HK-2 (cell line): ENCODE measurements around the gene CLTB.
"Not testable (repeated sequence)": the region's sequence is repeated elsewhere in the genome, so short reads cannot be mapped to it uniquely, and the experiment has no call there.

Experiments used
- DNase-seq: peaks from one replicate; pipeline ENCODE4 v3.0.0-alpha.2; 2018; ENCODE audit not compliant: unreplicated experiment

Gene CLTB

DNA sequence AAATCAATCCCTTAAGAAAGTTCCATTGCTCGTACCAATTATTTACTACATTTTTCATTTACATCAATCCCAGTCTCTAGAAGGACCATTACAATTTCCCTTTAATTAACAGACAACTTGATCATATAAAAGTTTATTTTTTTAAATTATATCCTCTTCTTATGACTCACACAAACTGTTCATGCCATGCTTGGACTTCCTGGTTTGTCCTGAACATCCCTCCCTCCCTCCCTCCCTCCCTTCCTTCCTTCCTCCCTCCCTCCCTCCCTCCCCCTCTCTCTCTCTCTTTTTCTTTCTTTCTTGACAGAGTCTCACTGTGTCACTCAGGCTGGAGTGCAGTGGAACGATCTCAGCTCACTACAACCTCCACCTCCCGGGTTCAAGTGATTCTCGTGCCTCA, 11.6 kb upstream of the CLTB start:
- DNase-seq = no peak

DNA sequence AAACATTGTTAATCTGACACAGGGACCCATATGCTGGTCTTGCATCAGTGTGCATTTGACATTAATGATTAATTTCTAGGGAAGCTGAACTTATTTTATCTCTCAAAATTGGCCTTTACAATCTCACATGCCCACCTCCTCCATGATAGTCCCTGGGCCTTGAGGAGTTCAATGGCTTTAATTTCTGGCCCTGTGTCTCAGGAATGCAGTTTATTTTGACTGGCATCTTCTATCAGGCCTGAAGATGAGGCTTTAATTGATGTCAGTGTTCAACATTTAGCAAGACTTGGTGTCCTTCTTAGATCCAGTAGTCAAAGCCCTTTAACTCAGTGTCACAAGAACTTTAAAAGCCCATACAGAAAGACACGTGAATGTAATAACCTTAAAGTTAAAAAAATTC, 10.5 kb upstream of the CLTB start:
- no peak for DNase-seq

DNA sequence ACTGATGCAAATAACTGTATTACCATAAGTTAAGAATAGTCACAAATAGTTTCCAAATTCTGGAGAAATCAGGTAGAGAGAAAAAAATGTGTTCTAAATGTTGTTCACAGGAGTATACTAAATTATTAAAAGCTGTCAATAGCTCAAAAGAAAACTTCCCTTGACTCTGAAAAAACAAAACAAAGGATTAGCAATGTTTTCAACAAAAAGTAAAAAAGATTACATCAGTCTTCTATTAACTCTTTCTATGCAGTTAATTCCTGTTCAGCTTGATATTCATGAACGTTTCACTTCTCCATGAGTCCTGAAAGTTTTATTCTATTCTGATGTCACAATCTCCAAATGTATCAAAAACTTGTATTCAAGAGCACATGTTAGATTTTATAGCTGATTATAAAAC, 9.5 kb upstream of the CLTB start:
- no peak for DNase-seq

DNA sequence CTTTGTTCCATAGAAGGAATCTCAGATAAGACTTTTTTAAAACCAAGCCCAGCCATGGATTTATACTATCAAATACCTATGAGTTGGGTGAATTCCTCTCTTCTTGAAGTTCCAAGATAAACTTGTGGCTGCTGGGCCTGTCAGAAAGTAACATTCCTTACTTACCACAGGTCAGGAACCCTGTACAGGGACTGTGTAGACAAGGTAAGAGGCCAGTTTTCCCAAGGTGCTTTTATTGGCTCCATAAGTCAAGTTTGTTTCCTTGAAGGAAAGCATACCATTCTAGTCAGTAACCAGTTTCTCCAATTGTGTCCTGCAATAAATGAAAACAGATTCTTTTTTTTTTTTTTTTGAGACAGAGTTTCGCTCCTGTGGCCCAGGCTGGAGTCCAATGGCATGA, 8.8 kb upstream of the CLTB start:
- no peak for DNase-seq

DNA sequence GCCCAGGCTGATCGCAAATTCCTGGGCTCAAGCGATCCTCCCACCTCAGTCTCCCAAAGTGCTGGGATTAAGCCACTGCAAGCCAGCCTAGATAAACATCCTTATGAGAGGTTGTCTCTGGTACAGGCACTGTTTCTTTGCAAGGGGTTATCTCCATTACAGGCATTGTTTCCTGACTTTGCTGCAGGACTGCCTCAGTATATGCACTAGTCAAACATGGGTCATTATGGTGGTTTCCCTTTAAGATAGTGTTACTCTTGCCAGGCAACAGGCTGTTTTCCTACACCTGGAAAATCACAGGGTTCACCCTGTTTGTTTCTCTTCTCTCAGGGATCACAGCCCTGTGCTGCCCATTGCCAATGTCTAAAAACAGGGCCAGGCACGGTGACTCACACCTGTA, 7.8 kb upstream of the CLTB start:
- DNase-seq = no peak

DNA sequence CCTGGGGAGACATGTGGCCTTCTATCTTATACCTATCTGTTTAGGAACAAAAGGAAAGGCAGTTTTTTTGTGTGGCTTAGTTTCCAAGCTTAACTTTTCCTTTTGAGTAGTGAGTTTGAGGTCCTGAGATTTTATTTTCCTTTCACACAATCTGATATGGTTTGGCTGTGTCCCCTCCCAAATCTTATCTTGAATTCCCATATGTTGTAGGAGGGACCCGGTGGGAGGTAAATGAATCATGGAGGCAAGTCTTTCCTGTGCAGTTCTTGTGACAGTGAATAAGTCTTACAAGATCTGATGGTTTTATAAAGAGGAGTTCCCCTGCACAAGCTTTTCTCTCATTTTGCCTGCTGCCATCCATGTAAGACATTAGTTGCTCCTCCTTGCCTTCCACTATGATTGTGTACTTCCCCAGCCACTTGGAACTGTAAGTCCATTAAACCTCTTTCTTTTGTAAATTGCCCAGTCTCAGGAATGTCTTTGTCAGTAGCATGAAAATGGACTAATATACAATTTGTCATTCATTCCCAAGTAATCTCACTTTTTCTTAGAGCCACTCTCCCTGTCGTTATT, 4.7 kb upstream of the CLTB start:
- no peak for DNase-seq

DNA sequence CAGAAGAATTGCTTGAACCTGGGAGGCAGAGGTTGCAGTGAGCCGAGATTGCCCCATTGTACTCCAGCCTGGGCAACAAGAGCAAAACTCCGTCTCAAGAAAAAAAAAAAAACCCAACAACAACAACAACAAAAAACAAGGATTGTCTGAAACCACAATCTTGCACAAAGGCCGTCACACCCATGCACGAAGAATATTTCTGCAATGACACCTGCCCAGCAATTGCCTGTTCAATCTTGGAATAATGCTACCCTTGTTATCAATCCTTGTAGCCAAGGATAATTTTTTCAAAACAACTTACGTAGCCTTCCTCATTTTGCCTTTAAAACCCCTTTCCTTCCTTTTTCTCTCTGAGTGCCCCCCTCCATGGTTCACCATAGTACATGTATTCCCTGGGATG, 3.7 kb upstream of the CLTB start:
- DNase-seq = no peak

DNA sequence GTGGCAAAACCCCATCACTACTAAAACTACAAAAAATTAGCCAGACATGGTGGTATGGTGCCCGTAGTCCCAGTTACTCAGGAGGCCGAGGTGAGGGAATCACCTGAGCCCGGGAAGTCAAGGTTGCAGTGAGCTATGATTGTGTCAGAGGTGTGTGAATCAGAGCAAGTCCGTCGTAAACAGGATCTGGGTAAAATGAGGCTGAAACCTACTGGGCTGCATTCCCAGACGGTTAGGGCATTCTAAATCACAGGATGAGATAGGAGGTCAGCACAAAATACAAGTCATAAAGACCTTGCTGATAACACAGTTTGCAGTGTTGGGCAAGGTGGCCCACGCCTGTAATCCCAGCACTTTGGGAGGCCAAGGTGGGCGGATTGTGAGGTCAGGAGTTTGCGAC, 1.9 kb upstream of the CLTB start:
- DNase-seq = no peak

DNA sequence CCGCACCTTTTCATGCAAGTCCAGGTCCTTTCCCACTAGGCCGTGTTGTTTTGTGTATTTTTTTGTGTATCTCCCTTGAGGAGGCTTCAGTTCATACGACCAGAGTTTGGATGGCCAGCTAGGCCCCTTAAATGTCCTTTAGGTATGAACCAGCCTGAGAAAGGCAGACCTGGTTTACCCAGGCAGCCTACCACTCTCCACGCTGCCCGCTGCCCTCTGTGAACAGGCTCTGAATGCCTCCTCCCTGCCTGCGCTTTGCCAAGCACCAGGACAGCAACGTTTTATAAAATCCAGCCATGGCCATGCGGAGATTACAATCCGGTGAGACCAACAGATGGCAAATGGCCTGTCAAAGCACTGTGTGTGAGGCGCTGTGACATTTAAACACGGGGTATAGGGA, 626 bp upstream of the CLTB start:
- no peak for DNase-seq

DNA sequence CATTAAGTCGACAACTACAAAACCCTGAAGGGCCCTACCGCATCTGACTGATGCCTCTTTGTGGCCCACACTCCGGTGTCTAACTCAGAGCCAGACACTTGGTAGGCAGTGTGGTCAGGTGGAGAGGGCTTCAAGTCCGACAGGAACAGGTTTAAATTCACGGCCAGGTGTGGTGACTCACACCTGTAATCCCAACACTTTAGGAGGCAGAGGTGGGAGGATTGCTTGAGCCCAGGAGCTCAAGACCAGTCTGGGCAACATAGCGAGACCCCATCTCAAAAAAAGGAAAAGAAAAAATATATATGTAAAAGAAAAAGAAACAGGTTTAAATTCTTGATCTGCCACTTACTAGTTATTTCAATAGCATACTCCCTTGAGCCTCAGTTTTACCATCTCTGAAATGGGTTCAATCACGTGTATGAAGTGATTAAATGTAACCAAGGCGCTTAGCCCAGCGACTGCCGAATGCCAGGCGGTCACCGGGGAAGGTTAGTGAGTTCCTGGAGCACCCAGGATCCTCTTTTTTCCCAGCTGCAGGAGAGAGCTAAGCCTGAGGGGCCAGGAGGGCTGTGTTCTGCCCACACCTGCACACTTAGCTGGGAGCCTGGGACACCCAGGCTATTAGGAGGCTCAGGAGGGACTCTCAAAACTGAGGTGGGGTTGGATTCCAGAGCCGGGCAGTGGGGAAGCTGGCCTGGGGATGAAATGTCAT, 943 bp downstream of the CLTB start:
- DNase-seq = no peak

DNA sequence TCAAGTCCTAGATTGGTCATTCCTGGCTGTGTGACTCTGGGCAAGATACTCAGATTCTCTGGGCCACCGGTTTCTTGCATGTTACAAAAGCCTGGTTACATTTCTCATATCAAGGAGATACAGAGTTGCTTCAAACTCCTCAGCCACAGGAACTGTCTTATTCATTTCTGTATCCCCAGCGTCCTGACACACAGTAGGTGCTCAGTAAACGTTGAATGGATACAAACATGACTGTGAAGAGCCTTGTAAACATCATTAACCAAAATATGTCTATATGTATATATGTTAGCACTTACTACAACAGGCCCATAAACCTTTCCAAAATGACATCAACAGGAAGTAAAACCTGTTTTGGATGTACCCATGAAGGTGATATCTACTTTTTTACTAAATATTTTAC, 1.6 kb downstream of the CLTB start:
- DNase-seq = no peak

DNA sequence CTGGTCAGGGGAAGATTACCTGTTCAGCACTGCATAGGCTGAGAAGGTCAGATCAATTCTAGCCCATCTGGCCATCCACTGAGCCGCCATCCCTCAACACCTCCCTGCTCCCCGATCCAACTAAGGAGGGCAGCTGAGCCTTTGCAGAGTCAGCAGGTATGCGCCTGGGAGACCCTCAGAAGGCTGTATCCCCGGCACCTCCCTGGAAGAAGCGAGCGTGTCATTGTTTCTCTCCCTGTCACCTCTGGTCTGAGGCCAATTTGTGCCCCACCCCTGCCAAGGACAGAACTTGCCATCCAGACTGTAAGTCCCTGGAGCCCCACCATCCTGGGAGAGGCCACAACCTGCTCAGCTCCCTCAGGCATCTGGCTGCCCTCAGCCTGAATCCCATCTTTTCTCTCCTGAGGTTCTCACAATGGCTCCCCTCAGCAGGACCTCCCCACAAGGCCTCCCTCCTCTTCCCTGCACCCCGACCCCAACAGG, 2.6 kb downstream of the CLTB start:
- no peak for DNase-seq

DNA sequence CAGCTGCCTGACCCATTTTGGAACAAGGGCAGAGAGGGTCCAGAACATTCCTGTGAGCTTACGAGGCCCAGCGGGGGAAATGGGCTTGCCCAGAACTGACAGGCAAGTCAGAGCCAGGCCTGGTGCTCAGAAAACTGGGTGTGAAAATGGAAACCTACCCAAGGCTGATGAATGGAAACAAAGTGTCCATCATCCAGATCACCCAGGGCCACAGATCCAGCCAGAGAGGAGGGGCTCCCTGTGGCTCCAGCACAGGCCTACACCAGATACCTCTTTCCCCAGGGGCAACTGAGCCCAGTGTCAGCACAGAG, 3.1 kb downstream of the CLTB start:
- DNase-seq = no peak

DNA sequence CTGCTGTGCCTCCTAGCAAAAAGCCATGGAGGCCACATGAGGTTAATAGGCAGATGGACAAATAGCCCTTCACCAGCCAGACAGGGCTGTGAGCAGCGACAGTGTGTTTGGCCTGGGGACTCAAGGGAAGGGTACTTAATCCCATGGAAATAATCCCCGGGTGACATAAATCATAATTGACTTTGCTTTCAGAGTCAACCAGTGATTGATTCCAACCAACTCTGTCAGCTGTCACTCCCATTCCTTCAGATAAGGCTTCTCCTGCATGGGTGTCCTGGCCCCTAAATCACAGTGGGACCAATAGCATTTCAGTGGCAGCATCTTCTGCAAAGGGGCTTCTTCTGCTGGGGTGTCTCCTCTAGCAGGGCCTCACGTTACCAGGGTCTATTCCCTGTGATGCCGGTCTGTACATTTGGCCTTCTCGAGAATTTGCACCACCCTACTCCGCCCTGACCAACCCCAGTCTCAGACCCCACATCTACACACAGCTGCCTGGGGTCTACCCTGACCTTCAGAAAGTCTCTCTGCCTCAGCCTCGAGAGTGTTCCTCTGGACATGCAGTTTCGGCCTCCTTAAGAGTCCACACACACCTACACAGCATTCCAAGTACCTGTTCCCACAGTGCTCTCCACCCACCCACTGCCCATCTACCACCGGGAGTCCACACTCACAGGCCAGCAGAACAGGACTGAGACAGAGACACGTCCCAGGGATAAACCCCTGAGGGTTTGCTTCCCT, 3.7 kb downstream of the CLTB start:
- DNase-seq = no peak

DNA sequence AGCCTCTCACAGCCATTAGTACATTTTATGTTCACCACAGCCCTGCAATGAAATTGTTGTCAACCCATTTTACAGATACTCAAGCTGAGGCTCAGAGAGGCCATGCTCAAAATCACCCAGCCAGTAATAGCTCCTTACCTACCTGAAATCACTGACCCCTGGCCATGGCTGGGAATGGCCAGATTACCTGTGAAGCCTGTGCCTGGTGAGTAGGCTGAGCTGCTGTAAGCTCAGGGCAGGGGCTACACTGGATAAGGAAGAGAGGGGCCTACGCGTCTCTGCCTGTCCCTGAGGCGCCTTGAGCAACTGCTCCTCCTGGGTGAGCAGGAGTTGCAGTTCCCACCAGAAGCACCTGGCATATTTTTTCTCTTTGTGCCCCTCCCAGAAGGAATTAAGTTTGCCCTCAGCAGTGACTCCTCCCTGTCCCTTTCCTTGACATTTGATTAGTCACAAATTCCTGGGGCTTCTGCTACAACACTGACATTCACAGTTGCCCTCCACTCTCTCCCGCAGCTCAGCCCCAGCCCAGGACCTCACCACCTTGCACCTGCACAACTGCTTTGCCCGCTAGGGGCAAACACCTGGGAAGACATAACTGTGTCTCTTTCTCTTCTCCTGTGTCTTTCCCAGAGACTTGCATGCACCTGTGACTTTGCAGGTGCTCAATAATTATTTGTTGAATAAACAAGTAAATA, 5.7 kb downstream of the CLTB start:
- DNase-seq = no peak

DNA sequence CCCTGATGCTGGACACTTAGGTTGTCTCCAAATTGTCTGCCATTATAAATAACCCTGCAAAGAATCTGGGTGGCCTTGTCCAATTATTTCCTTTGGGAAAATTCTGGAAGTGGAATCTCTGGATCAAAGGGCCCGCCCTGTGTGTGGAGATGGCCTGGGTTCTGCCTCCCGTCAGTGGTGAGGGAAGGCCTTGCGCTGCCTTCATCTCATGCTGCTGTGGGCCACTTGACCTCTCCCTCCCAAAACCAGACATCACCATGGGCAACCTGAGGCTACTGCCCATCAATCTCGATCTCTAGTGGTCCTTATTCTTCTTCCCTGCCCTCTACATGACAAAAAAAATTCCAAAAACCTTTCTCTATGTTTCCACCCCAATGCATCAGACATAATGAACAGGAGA, 6.6 kb downstream of the CLTB start:
- no peak for DNase-seq

DNA sequence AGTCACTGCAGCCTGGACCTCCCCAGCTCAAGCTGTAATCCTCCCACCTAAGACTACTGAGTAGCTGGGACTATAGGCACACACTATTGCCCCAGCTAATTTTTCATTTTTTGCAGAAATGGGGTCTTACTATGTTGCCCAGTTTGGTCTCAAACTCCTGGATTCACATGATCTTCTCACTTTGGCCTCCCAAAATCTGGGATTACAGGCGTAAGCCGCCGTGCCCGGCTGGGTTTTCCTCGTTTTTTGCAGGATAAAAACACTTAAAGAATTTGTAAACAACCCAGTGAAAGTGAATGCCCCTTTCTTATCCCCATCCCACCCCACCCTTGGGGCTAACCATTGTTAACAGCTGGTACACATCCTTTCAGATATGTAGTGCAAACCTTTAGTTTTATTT, 7.7 kb downstream of the CLTB start:
- no peak for DNase-seq

DNA sequence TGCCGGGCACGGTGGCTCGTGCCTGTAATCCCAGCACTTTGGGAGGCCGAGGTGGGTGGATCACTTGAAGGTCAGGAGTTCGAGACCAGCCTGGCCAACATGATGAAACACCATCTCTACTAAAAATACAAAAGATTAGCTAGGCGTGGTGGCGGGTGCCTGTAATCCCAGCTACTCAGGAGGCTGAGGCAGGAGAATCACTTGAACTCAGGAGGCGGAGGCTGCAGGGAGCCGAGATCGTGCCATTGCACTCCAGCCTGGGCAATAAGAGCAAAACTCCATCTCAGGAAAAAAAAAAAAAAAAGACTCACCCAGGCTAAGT, 8.1 kb downstream of the CLTB start:
- DNase-seq = not testable (repeated sequence)

DNA sequence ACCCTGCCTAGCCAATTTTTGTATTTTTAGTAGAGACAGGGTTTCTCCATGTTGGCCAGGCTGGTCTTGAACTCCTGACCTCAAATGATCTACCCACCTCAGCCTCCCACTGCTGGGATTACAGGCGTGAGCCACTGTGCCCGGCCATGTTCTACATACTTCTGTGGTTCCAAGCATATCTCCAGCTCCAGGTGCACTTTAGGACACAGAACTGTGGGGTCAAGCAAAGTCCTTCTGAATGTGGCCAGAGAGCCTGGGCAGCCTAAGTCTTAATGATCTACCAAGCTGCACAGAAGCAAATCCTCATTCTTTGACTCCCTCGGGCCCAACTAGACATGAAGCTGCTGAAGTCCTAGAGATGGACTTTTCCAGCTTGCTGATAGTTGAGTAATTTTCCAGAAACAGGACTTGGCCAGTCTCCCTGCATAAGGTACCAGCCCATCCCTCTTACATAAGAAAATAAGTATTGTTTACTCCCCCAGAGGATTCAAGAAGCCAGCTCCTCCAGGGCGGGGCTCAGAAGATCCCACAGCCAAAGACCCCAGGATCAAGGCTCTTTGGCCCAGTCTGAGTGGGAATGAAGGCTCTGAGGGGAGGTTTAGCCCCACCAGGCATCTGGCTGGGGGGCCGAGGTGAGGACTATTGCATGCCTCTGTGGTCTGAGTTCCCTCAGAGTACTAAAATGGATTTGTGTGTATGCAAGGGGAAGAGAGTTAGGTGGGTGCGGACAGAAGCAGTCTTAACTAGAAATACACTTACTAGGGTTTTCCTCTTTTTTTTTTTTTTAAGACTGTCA, 8.7 kb downstream of the CLTB start:
- DNase-seq = no peak

DNA sequence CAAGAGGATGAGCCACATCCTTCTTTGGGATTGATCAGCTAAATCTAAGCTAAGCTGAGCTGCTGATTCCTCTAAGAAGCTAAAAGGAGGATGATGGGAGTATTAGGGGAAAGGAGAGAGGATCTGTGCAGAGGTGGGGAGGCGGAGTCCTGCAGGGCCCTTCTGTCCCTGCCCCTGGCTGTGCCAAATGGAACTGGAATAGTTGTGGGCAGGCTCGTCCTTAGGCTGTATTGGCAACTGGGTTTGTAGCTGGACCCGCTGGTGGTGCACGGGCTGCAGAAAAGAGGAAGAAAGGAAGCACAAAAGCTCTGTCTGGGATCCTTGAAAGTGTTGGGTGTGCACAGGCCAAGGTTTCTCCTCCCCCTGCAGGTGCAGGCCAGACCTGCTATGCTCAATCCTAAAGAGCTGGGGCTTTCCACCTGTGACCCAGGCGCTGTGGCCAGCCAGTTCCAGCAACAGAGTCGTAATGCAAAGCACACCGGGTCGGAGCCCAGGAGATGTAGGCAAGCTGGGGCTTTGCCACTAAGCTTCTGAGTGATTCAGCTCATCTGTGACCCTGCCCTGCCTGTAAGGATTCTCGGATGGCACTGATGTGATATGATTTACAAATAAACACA, 9.8 kb downstream of the CLTB start:
- no peak for DNase-seq

DNA sequence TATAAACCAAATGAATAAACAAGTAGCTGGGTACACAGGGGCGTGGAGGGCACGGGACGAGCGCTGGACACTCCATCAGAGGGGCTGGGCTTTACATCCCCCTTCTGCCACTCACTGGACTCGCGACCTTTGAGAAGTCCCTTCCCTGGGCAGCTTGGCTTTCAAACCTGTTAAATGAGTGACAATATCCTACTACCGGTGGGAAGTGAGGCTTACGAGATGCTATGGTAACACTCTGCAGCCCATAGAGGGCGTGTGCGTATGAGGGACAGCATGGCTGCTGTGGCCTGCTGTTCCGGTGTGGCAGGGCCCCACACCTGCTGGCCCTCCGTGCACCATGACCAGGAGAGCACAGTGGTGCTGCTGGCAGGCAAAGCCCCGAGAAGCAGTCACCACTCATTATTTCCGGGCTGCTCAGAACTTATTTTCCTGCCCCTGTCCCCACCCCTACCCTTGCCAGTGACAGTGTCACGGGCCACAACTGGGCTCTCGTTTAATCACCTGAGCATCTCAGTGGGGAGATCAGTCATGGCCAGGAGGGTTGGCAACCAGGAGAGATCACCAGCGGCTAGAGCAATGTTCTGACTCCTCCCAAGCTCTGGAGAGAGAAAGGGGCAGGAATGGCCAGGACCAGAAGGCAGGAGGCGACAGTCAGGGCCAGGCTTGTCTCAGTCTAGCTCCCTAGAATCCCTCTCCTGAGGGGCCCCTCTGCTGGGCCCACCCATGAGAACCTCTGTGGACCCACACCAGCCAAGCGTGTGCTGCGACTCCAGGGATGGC, 10.5 kb downstream of the CLTB start:
- DNase-seq = no peak
